Stimulated activated naive CD4-positive, alpha-beta T cell treated with Interleukin-2 at 50 U/mL for 16 hours (primary cell): ENCODE measurements around the gene ZFP36.
A peak's percentile ranks its signal among the peaks of the same experiment; 100 is the strongest.
"Not testable (repeated sequence)": the region's sequence is repeated elsewhere in the genome, so short reads cannot be mapped to it uniquely, and the experiment has no call there.

Experiments
- DNase-seq: peaks from one replicate; lab custom pipeline; 2025; lab: John Stamatoyannopoulos, UW

Gene ZFP36, protein sequence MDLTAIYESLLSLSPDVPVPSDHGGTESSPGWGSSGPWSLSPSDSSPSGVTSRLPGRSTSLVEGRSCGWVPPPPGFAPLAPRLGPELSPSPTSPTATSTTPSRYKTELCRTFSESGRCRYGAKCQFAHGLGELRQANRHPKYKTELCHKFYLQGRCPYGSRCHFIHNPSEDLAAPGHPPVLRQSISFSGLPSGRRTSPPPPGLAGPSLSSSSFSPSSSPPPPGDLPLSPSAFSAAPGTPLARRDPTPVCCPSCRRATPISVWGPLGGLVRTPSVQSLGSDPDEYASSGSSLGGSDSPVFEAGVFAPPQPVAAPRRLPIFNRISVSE

GRCh38 chr19:39406656-39407409 lies at the start of gene ZFP36:
TSS of gene ZFP36 (plus strand) at chr19:39406847. CDS start at chr19:39406905, 58 bp downstream.
- peak; percentile 83 for DNase-seq

GRCh38 chr19:39359026-39359425 lies 47.6 kb upstream of the ZFP36 start:
- no peak for DNase-seq

DNA sequence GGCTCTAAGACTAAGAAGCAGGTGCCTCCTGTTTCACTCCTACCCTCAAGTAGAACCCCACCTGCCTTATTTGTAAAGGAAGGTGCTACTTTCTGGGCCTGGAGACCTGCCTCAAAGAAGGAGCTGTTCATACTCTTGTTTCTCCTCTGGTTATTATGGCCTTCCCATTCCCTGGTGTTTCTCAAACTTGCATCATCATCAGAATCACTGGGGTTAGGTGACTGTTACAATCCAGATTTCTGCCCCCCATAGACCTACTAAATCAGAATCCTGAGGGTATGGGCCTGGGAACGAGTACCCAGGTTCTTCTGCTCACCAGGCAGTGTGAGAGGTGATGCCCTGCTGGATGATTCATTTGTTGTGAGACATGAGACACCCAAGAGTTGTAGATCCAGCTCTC lies 46.0 kb upstream of the ZFP36 start:
- DNase-seq = no peak

GRCh38 chr19:39362682-39363657 lies 43.7 kb upstream of the ZFP36 start:
- DNase-seq = no peak

DNA sequence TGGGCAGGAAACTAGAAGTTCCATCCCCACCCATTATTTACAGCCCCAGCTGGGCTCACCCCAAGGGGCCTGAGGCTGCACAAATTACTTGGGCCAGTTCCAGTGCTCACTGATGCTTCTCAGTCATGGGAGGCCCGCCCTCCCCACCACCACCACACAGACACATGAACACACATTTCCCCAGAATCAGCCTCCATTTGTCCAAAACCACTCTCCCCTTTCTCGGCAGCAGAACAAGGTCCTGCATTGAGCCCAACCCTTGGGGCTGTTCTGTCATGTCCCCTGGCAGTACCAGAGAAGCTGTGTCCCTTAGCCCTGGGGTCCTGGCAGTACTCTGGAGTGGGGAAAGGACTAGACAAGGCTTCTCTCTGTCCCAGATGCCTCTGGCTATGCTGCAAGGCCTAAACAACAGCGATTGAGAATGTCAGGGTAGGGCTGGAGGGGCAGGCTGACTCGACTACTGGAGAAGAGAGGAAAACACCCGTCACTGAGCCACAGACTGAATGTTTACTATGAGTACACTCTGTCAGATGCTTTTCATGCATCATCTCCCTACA lies 42.7 kb upstream of the ZFP36 start:
- no peak for DNase-seq

- no peak for DNase-seq
These were observed 41.1 kb upstream of the ZFP36 start for GRCh38 chr19:39365531-39365930.

GRCh38 chr19:39369200-39369599 lies 37.4 kb upstream of the ZFP36 start:
- DNase-seq = no peak

- no peak for DNase-seq
These were observed 35.9 kb upstream of the ZFP36 start for GRCh38 chr19:39370735-39371134.

- DNase-seq = no peak
These were observed 34.4 kb upstream of the ZFP36 start for GRCh38 chr19:39372047-39372802.

- no peak for DNase-seq
These were observed 33.7 kb upstream of the ZFP36 start for GRCh38 chr19:39372941-39373340.

- no peak for DNase-seq
These were observed 30.7 kb upstream of the ZFP36 start for GRCh38 chr19:39375929-39376328.

- no peak for DNase-seq
These were observed 29.0 kb upstream of the ZFP36 start for GRCh38 chr19:39377373-39378362.

DNA sequence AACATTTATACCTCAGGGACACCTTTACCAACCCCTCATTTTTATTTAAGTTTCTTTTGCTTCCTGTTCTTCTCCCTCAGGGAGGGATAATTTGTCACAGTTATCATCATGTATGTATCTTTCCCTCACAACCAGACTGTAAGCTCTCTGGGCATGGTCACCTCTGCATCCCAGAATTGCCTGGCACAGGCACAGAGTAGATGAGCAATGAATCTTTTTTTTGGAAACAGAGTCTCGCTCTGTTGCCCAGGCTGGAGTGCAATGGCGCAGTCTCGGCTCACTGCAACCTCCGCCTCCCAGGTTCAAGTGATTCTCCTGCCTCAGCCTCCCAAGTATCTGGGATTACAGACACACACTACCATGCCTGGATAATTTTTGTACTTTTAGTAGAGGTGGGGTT lies 27.3 kb upstream of the ZFP36 start:
- DNase-seq = not testable (repeated sequence)

DNA sequence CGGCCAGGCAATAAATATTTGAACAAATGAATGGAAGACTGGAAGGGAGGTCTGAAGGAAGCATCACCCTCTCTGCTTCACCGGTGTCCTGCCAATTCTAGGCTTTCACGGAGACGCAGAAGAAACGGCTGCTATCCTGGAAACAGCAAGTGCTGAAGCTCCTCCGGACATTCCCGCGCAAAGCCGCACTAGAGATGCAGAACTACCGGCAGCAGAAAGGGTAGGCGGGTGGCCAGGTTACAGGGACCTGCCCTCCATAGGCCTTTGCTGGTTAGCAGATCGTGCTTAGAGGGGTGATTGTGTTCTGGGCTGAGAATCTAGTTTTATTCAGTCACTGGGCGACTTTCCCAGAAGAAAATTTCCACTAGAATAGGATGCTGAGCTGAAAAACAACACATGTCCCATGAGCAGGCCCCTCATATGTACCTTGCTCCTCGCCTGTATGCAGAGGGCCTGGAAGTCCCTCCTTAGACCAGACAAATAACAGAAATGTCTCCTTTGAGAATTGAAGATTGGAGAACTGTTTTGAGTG lies 26.7 kb upstream of the ZFP36 start:
- DNase-seq = no peak

DNA sequence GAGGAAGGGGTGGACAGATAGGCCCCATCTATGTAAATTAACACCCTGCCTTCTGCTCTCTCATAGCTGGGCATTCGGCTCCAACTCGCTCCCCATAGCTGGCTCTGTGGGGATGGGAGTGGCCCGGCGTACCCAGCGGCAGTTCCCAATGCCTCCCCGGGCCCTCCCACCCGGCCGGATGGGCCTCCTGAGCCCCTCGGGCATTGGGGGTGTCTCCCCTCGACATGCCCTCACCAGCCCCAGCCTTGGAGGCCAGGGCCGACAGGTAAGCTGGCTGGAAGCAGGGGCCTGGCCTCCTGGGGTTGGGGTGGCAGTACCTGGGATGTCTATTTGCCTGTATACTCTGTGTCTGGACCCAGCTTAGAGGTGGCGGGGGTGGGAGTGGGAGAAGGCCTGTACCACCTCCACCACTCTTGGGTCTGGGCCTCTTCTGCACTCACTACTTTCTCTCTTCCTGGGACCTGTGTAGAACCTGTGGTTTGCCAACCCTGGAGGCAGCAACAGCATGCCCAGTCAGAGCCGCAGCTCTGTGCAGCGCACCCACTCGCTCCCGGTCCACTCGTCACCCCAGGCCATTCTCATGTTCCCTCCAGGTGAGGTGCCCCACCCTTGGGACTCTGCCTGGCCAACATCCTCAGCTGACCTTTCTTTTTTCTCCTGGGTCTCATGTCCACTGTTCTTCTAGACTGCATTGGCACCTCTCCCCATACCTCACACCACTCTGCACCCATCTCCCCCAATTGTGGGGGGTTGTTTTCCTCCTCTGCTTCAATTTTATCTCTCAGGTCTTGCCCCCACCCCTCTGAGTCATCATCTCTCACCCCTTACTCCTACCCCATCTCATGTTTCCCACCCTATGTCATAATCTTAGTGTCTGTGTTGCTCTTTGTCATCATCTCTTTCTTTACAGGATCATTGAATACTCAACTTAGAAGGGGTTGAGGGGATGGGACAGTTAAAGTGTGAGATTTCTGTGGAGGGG lies 25.8 kb upstream of the ZFP36 start:
- no peak for DNase-seq

- DNase-seq = no peak
These were observed 24.6 kb upstream of the ZFP36 start for GRCh38 chr19:39381910-39382611.

- DNase-seq = no peak
These were observed 23.4 kb upstream of the ZFP36 start for GRCh38 chr19:39382991-39383828.
